Measurements from ENCODE around the gene TCF7. TPM values are rescaled to one million over a fixed set of nuclear protein-coding genes. Genes with fewer than 3 reads are reported as not detected.

The TCF7 gene
- total RNA-seq, 2 experiments from 2014 or later, result 93.4 to 97.8 TPM

DNA sequence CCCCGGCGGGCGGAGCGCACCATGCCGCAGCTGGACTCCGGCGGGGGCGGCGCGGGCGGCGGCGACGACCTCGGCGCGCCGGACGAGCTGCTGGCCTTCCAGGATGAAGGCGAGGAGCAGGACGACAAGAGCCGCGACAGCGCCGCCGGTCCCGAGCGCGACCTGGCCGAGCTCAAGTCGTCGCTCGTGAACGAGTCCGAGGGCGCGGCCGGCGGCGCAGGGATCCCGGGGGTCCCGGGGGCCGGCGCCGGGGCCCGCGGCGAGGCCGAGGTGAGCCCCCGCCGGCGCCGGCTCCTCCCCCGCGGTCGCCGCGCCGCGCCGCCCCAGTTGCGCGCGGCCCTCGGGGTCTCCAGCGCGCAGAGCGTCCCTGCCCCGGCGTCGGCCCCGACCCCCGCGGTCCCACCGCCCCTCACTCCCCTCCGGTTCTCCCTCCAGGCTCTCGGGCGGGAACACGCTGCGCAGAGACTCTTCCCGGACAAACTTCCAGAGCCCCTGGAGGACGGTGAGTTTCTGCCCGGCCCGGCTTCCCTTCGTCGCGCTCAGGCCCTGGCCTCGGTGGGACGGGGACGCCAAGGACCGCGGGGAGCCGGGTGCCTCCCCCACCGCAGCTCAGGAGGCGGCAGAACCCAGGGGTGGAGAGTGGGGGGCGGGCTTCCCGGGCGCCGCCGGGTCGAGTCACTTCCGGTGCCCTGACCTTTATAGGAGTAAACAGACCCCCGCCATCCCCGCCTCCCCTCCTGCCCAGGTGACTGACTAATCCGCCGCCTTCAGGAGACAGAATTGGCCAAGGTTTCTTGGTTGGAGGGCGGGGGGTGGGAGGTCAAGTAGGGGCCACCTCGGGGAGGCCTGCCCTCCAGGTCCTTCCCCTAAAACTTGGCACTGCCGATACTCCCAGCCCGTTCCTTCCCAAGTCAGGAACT is 665 bp downstream of the TCF7 start:
- Mint-ChIP-seq H3K4me3 (peak overlapping the region; percentile 69), H3K4me1 (ENCODE audit: low read depth) (peaks cover 84% of the 10 kb centered on the region), H3K27me3 (ENCODE audit: low read depth) (peaks cover 10% of the 10 kb centered on the region), H3K36me3 (ENCODE audit: low read depth) (peaks cover 42% of the 10 kb centered on the region), H3K9me3 (ENCODE audit: insufficient read depth) (no peaks in the 10 kb centered on the region), H3K27ac (peak overlapping the region; percentile 62)
- ChIA-PET POLR2A (interaction anchor here (0.6 to 5.6 kb wide), 9 partner anchors 8 to 61 kb away, joined by 3 to 45 read pairs (median 15); no protein-coding TSS in a partner anchor), CTCF (no interaction called here)
- peak; percentile 73 for DNase-seq
- peak; percentile 1 for ATAC-seq

DNA sequence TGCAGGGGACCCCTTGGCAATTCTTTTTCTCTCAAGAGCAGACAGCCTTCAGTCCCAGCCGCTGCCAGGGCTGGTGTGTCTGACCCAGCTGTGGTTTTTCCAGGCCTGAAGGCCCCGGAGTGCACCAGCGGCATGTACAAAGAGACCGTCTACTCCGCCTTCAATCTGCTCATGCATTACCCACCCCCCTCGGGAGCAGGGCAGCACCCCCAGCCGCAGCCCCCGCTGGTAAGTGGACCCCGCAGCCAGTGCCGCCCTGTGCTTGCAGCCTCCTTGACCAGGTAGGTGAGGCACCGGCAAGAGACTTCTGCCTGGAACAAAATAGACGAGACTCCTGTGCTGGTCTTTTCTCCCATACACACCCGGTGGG is 1.3 kb downstream of the TCF7 start:
- Mint-ChIP-seq H3K4me3 (peak overlapping the region; percentile 69), H3K9me3 (ENCODE audit: insufficient read depth) (no peaks in the 10 kb centered on the region), H3K36me3 (ENCODE audit: low read depth) (peaks cover 47% of the 10 kb centered on the region), H3K27ac (peak overlapping the region; percentile 62), H3K4me1 (ENCODE audit: low read depth) (peaks cover 84% of the 10 kb centered on the region), H3K27me3 (ENCODE audit: low read depth) (peaks cover 10% of the 10 kb centered on the region)
- ATAC-seq (no peak), DNase-seq (no peak)
- ChIA-PET POLR2A (interaction anchor here (1.0 to 5.6 kb wide), 6 partner anchors 8 to 74 kb away, joined by 3 to 45 read pairs (median 18); no protein-coding TSS in a partner anchor), CTCF (no interaction called here)

GRCh38 chr5:134116286-134116685 is 1.8 kb downstream of the TCF7 start:
- no peak for DNase-seq
- no peak for ATAC-seq
- Mint-ChIP-seq H3K4me1 (ENCODE audit: low read depth) (peaks cover 84% of the 10 kb centered on the region), H3K27ac (peak overlapping the region; percentile 22), H3K4me3 (peak overlapping the region; percentile 69), H3K36me3 (ENCODE audit: low read depth) (peaks cover 49% of the 10 kb centered on the region), H3K9me3 (ENCODE audit: insufficient read depth) (no peaks in the 10 kb centered on the region), H3K27me3 (ENCODE audit: low read depth) (peaks cover 10% of the 10 kb centered on the region)
- POLR2A ChIA-PET, result interaction anchor here (1.2 to 5.6 kb wide), 5 partner anchors 11 to 74 kb away, joined by 3 to 31 read pairs (median 15); no protein-coding TSS in a partner anchor
- CTCF ChIA-PET, result no interaction called here

- peaks cover 9% of the 10 kb centered on the region for H3K27me3 Mint-ChIP-seq (ENCODE audit: low read depth)
- CTCF ChIA-PET, result no interaction called here
- POLR2A ChIA-PET, result interaction anchor here (1.2 to 5.6 kb wide), 5 partner anchors 10 to 75 kb away, joined by 3 to 25 read pairs (median 7); no protein-coding TSS in a partner anchor
- no peak for ATAC-seq
- peak overlapping the region; percentile 35 for H3K27ac Mint-ChIP-seq
- no peak for DNase-seq
- H3K4me3 Mint-ChIP-seq, result peak overlapping the region; percentile 69
- peaks cover 82% of the 10 kb centered on the region for H3K4me1 Mint-ChIP-seq (ENCODE audit: low read depth)
- peaks cover 54% of the 10 kb centered on the region for H3K36me3 Mint-ChIP-seq (ENCODE audit: low read depth)
- no peaks in the 10 kb centered on the region for H3K9me3 Mint-ChIP-seq (ENCODE audit: insufficient read depth)
Observed at GRCh38 chr5:134116789-134117761, 2.6 kb downstream of the TCF7 start.

- ATAC-seq (no peak), DNase-seq (no peak)
- H3K27me3 Mint-ChIP-seq (ENCODE audit: low read depth), result peaks cover 7% of the 10 kb centered on the region
- CTCF ChIA-PET, result interaction anchor here (0.7 to 1.8 kb wide), 4 partner anchors 11 to 92 kb away, joined by 3 to 7 read pairs (median 3); no protein-coding TSS in a partner anchor
- H3K36me3 Mint-ChIP-seq (ENCODE audit: low read depth), result peaks cover 55% of the 10 kb centered on the region
- no peak overlapping the region for H3K27ac Mint-ChIP-seq
- no peaks in the 10 kb centered on the region for H3K9me3 Mint-ChIP-seq (ENCODE audit: insufficient read depth)
- H3K4me3 Mint-ChIP-seq, result peak overlapping the region; percentile 69
- POLR2A ChIA-PET, result interaction anchor here (0.6 to 5.6 kb wide), 9 partner anchors 11 to 248 kb away, joined by 3 to 25 read pairs (median 10); partner anchors contain the start of gene CDKL3
- peaks cover 85% of the 10 kb centered on the region for H3K4me1 Mint-ChIP-seq (ENCODE audit: low read depth)
Observed at GRCh38 chr5:134118212-134118835, 3.8 kb downstream of the TCF7 start.

DNA sequence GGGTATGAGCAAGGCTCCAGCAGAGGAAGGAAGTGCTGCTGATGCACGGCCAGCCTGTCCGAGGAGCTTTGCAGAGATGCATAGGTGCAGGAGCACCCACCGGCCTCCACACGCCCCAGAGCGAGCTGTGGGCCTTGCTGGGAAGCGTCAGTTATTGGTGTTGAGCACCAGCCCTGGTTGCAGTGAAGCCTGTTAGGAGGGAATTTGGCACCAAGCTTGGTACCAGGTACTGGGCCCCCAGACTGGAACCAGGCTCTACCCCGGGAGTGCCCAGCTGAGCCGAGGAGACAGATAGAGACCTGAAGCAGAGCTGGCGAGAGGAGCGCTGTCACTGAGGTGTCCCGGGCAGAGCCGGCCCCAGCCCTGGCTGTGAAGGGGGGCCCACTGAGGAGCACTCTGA is 5.2 kb downstream of the TCF7 start:
- H3K9me3 Mint-ChIP-seq (ENCODE audit: insufficient read depth), result no peaks in the 10 kb centered on the region
- H3K4me1 Mint-ChIP-seq (ENCODE audit: low read depth), result peaks cover 88% of the 10 kb centered on the region
- peak overlapping the region; percentile 69 for H3K4me3 Mint-ChIP-seq
- H3K27ac Mint-ChIP-seq, result peak overlapping the region; percentile 73
- ChIA-PET CTCF (interaction anchor here (1.1 kb wide), 1 partner anchor 9 kb away, joined by 3 read pairs; no protein-coding TSS in a partner anchor), POLR2A (interaction anchor here (0.7 to 3.3 kb wide), 10 partner anchors 9 to 80 kb away, joined by 3 to 25 read pairs (median 6); partner anchors contain the start of gene SKP1)
- no peak for ATAC-seq
- H3K36me3 Mint-ChIP-seq (ENCODE audit: low read depth), result peaks cover 58% of the 10 kb centered on the region
- no peak for DNase-seq
- H3K27me3 Mint-ChIP-seq (ENCODE audit: low read depth), result peaks cover 2% of the 10 kb centered on the region

DNA sequence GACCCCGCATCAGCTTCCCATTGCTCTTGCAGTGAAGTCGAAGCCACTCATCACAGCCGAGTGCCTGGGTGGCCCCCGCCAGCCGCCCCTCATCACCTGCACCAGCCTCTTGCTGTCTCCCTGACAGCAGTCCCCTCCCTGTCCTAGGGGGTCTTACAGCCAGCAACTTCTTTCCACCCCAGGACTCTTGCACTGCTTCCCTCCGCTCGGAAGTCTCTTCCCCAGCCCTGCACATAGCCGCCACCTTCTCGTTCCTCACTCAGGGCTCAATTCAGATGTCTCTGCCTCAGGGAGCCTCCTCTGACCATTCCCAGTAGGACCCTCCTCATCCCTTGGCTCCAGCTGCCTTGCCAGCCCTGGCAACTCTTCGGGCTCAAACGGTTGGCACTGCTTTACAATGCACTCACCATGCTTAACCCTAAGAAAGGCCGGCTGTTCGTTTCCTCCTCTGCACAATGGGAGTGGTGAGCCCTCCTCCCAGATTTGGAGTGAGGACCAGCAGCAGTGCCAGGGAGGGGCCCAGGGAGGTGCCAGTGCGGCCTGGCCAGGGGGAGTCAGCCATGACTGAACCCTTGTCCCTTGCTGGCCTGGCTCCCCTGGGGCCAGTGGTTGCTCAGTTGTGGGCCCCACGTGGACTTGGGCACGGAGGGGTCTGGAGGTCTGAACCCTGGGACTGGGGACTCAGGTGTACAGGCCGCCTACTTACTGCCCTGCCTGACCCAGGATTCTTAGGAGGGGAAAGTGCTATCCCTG is 6.1 kb downstream of the TCF7 start:
- peak overlapping the region; percentile 81 for H3K27ac Mint-ChIP-seq
- no peaks in the 10 kb centered on the region for H3K9me3 Mint-ChIP-seq (ENCODE audit: insufficient read depth)

GRCh38 chr5:134122530-134122929 is 8.0 kb downstream of the TCF7 start:
- Mint-ChIP-seq H3K27ac (peak overlapping the region; percentile 77), H3K36me3 (ENCODE audit: low read depth) (peaks cover 55% of the 10 kb centered on the region), H3K4me3 (peak overlapping the region; percentile 37), H3K27me3 (ENCODE audit: low read depth) (no peaks in the 10 kb centered on the region), H3K9me3 (ENCODE audit: insufficient read depth) (no peaks in the 10 kb centered on the region), H3K4me1 (ENCODE audit: low read depth) (peaks cover 98% of the 10 kb centered on the region)
- DNase-seq (peak; percentile 73), ATAC-seq (peak; percentile 48)
- POLR2A ChIA-PET, result interaction anchor here (0.8 to 5.2 kb wide), 6 partner anchors 9 to 81 kb away, joined by 3 to 45 read pairs (median 4); partner anchors contain the start of gene TCF7
- CTCF ChIA-PET, result interaction anchor here (1.0 to 12.6 kb wide), 4 partner anchors 18 to 96 kb away, joined by 3 to 167 read pairs (median 40); no protein-coding TSS in a partner anchor

More for the DNA sequence above, 6.1 kb downstream of the TCF7 start:
- ATAC-seq (no peak), DNase-seq (no peak)
- H3K36me3 Mint-ChIP-seq (ENCODE audit: low read depth), result peaks cover 59% of the 10 kb centered on the region
- H3K4me3 Mint-ChIP-seq, result peak overlapping the region; percentile 69
- CTCF ChIA-PET, result interaction anchor here (7.2 to 12.6 kb wide), 2 partner anchors 20 to 80 kb away, joined by 76 to 167 read pairs; no protein-coding TSS in a partner anchor
- POLR2A ChIA-PET, result interaction anchor here (0.7 to 5.2 kb wide), 11 partner anchors 7 to 81 kb away, joined by 3 to 45 read pairs (median 7); partner anchors contain the start of gene TCF7
- peaks cover 97% of the 10 kb centered on the region for H3K4me1 Mint-ChIP-seq (ENCODE audit: low read depth)
- H3K27me3 Mint-ChIP-seq (ENCODE audit: low read depth), result peaks cover 2% of the 10 kb centered on the region

GRCh38 chr5:134123360-134123759 is 8.9 kb downstream of the TCF7 start:
- Mint-ChIP-seq H3K27ac (peak overlapping the region; percentile 77), H3K9me3 (ENCODE audit: insufficient read depth) (no peaks in the 10 kb centered on the region), H3K4me3 (peak overlapping the region; percentile 48), H3K27me3 (ENCODE audit: low read depth) (no peaks in the 10 kb centered on the region), H3K36me3 (ENCODE audit: low read depth) (peaks cover 55% of the 10 kb centered on the region), H3K4me1 (ENCODE audit: low read depth) (peaks cover 98% of the 10 kb centered on the region)
- DNase-seq, result no peak
- ATAC-seq, result no peak
- POLR2A ChIA-PET, result interaction anchor here (0.9 to 5.2 kb wide), 8 partner anchors 9 to 50 kb away, joined by 3 to 45 read pairs (median 5); partner anchors contain the start of gene TCF7
- CTCF ChIA-PET, result interaction anchor here (1.0 to 12.6 kb wide), 4 partner anchors 11 to 97 kb away, joined by 3 to 167 read pairs (median 40); no protein-coding TSS in a partner anchor

Data from activated CD8-positive, alpha-beta T cell treated with anti-CD3 and anti-CD28 coated beads, Interleukin-2, amount 10 ng/mL, durations not matched to agents 7 days and 5 days (primary cell).